CD4-positive, alpha-beta T cell (primary cell): Measurements from ENCODE around the gene ESR1. TPM values are rescaled to one million over a fixed set of nuclear protein-coding genes. Genes with fewer than 3 reads are reported as not detected.

Experiments used
- ATAC-seq: fragments of 200-7000 bp; cut with Tn5 transposase; one replicate; pipeline ENCODE4 v1.10.0; 2022; ENCODE audit warnings: mild to moderate bottlenecking; ENCODE audit not compliant: poor library complexity
- CTCF ChIA-PET: fragments of 350-600 bp; sonication (Branson Sonifier 250); formaldehyde crosslinking; loops from one replicate; lab custom pipeline; 2021; ENCODE audit warnings: antibody characterized with exemption, inconsistent platforms; lab: Charles Lee
- POLR2A ChIA-PET: fragments of 350-600 bp; sonication (Branson Sonifier 250); formaldehyde crosslinking; loops from one replicate; lab custom pipeline; 2021; ENCODE audit warnings: antibody characterized with exemption, inconsistent platforms; lab: Charles Lee
- DNase-seq, 14 experiments: peaks; one replicate each; pipeline ENCODE4 v3.0.0-alpha.2; 2013 to 2020; ENCODE audit warnings: mixed read lengths in 2 of 14
- H3K27ac ChIP-seq, 2 donors: one replicate each; pipeline versions ENCODE4 v1.5.1 to v1.7.0; 2013; ENCODE audit warnings: low read length in 2 of 2, low read depth in 1 of 2, mild to moderate bottlenecking in 1 of 2
- H3K27me3 ChIP-seq, 2 experiments: 1 replicate in 1 of 2; 2 replicates in 1 of 2; pipeline versions ENCODE4 v1.6.1 to v1.7.0; 2013; ENCODE audit warnings: low read length in 2 of 2, control low read depth in 1 of 2, mild to moderate bottlenecking in 1 of 2, moderate library complexity in 1 of 2; ENCODE audit not compliant: insufficient read depth in 2 of 2, control insufficient read depth in 1 of 2
- H3K36me3 ChIP-seq: one replicate; pipeline ENCODE4 v1.6.1; 2013; ENCODE audit warnings: low read length, control low read depth; ENCODE audit not compliant: insufficient read depth
- H3K4me1 ChIP-seq: one replicate; pipeline ENCODE4 v1.6.1; 2013; ENCODE audit warnings: low read length, control low read depth; ENCODE audit not compliant: insufficient read depth
- H3K4me3 ChIP-seq: one replicate; pipeline ENCODE4 v1.5.1; 2013; ENCODE audit warnings: mild to moderate bottlenecking, low read length, moderate library complexity
- H3K9me3 ChIP-seq, 2 experiments: 1 replicate in 1 of 2; 2 replicates in 1 of 2; pipeline versions ENCODE4 v1.6.1 to v1.7.0; 2013; ENCODE audit warnings: low read length in 2 of 2, mild to moderate bottlenecking in 2 of 2, control low read depth in 1 of 2, moderate library complexity in 1 of 2; ENCODE audit not compliant: control insufficient read depth in 1 of 2, insufficient read depth in 1 of 2
- H3K27ac Mint-ChIP-seq: one replicate; pipeline ENCODE4 v1.8.0; 2020; ENCODE audit warnings: mixed read lengths
- H3K27me3 Mint-ChIP-seq: one replicate; pipeline ENCODE4 v1.8.0; 2021; ENCODE audit warnings: mixed read lengths
- H3K36me3 Mint-ChIP-seq: one replicate; pipeline ENCODE4 v1.8.0; 2021; ENCODE audit warnings: low read depth, mixed read lengths
- H3K4me1 Mint-ChIP-seq: one replicate; pipeline ENCODE4 v1.8.0; 2021; ENCODE audit warnings: low read depth, mixed read lengths
- H3K4me3 Mint-ChIP-seq: one replicate; pipeline ENCODE4 v1.8.0; 2020; ENCODE audit warnings: mild to moderate bottlenecking, mixed read lengths
- H3K9me3 Mint-ChIP-seq: one replicate; pipeline ENCODE4 v1.8.0; 2020; ENCODE audit warnings: mixed read lengths
- CTCF ChIP-seq: fragments of 200-600 bp; IDR thresholded peaks from one replicate; pipeline ENCODE4 v1.8.0; 2022; ENCODE audit warnings: antibody characterized with exemption, mild to moderate bottlenecking
- intact Hi-C, 2 experiments: fragments of 100-400 bp; cut with DNase I in 1 of 2; cut with micrococcal nuclease in 1 of 2; formaldehyde crosslinking; loops; one replicate each; pipeline versions ENCODE4 v1.15.1 to v1.9.0; 2023 to 2025; cut with DNase I, micrococcal nuclease
- total RNA-seq, 174 experiments: library from RNA in 2 of 174; stranded (reverse) in 2 of 174; gene quantifications; one replicate each; pipeline ENCODE4 v1.2.3 and lab custom pipeline; 2021 to 2026

The ESR1 gene
- total RNA-seq, 2 experiments from 2014 or later = 2.6 to 2.8 TPM

- no peaks in the 10 kb centered on the region for H3K4me1 ChIP-seq
- no peaks in the 10 kb centered on the region for H3K27me3 ChIP-seq
- no peak overlapping the region for H3K4me3 ChIP-seq
- no peaks in the 10 kb centered on the region for H3K4me1 Mint-ChIP-seq
- H3K27ac ChIP-seq = no peak overlapping the region
- ChIA-PET POLR2A (no interaction called here), CTCF (no interaction called here)
- intact Hi-C loops = loop anchor here in 1 of 2 experiments (2.0 kb wide), 1 partner anchor 16 kb away; no protein-coding TSS in a partner anchor
- H3K9me3 Mint-ChIP-seq = no peaks in the 10 kb centered on the region
- H3K4me3 Mint-ChIP-seq = no peak overlapping the region
- no peak for ATAC-seq
- no peaks in the 10 kb centered on the region for H3K9me3 ChIP-seq
- H3K36me3 Mint-ChIP-seq = no peaks in the 10 kb centered on the region
- no peaks in the 10 kb centered on the region for H3K36me3 ChIP-seq
- no peaks in the 10 kb centered on the region for H3K27me3 Mint-ChIP-seq
- H3K27ac Mint-ChIP-seq = no peak overlapping the region
- DNase-seq = no peak
- TF ChIP-seq CTCF = no peak
Measured at GRCh38 chr6:152008779-152009178, 201.3 kb downstream of the ESR1 start.

- ChIA-PET CTCF (no interaction called here), POLR2A (no interaction called here)
- Histone ChIP-seq H3K36me3 (no peaks in the 10 kb centered on the region), H3K4me1 (no peaks in the 10 kb centered on the region), H3K9me3 (no peaks in the 10 kb centered on the region), H3K27ac (no peak overlapping the region), H3K4me3 (no peak overlapping the region), H3K27me3 (no peaks in the 10 kb centered on the region)
- Mint-ChIP-seq H3K27me3 (no peaks in the 10 kb centered on the region), H3K36me3 (no peaks in the 10 kb centered on the region), H3K9me3 (no peaks in the 10 kb centered on the region), H3K27ac (no peak overlapping the region), H3K4me3 (no peak overlapping the region), H3K4me1 (no peaks in the 10 kb centered on the region)
- intact Hi-C loops = no loop called here
- DNase-seq (no peak), ATAC-seq (no peak)
- TF ChIP-seq CTCF = no peak
Measured at GRCh38 chr6:152012227-152012626, 204.7 kb downstream of the ESR1 start.

GRCh38 chr6:152018876-152019275, 211.4 kb downstream of the ESR1 start:
- no peak for TF ChIP-seq CTCF
- Mint-ChIP-seq H3K27me3 (no peaks in the 10 kb centered on the region), H3K4me1 (no peaks in the 10 kb centered on the region), H3K4me3 (no peak overlapping the region), H3K27ac (no peak overlapping the region), H3K9me3 (peaks cover 9% of the 10 kb centered on the region), H3K36me3 (peaks cover 21% of the 10 kb centered on the region)
- intact Hi-C loops = no loop called here
- H3K4me1 ChIP-seq = no peaks in the 10 kb centered on the region
- no peak for DNase-seq
- no peak overlapping the region for H3K27ac ChIP-seq
- no peak for ATAC-seq
- no peaks in the 10 kb centered on the region for H3K36me3 ChIP-seq
- ChIA-PET CTCF (no interaction called here), POLR2A (no interaction called here)
- H3K4me3 ChIP-seq = no peak overlapping the region
- H3K27me3 ChIP-seq = no peaks in the 10 kb centered on the region
- H3K9me3 ChIP-seq = no peaks in the 10 kb centered on the region
